Stomach (tissue), 9 donors: ENCODE results near the gene ANLN. TPM values are rescaled to one million over a fixed set of nuclear protein-coding genes. Genes with fewer than 3 reads are reported as not detected.
"Not testable (repeated sequence)": the region's sequence is repeated elsewhere in the genome, so short reads cannot be mapped to it uniquely, and the experiment has no call there.

ENCODE experiments used
- DNase-seq, 2 donors: peaks; one replicate each; pipeline versions ENCODE4 v3.0.0 to v3.0.0-alpha.2; 2013 to 2019
- H3K27ac ChIP-seq, 5 donors: fragments of 200-600 bp in 4 of 5; sonication (generic) in 4 of 5; one replicate each; pipeline ENCODE4 v1.5.1; 2013 to 2019; ENCODE audit warnings: mild to moderate bottlenecking in 1 of 5, moderate library complexity in 1 of 5
- H3K27me3 ChIP-seq, 3 donors: fragments of 200-600 bp; sonication (generic); one replicate each; pipeline ENCODE4 v1.5.1; 2017 to 2019; ENCODE audit warnings: mixed run types in 1 of 3
- H3K36me3 ChIP-seq, 4 donors: fragments of 200-600 bp; sonication (generic); 1 replicate in 3 of 4; 2 replicates in 1 of 4; pipeline ENCODE4 v1.5.1; 2016 to 2019
- H3K4me1 ChIP-seq, 4 donors: fragments of 200-600 bp; sonication (generic); one replicate each; pipeline ENCODE4 v1.5.1; 2016 to 2019
- H3K4me3 ChIP-seq, 4 donors: fragments of 200-600 bp; sonication (generic) in 3 of 4; one replicate each; pipeline ENCODE4 v1.5.1; 2016 to 2019; ENCODE audit warnings: mild to moderate bottlenecking in 1 of 4
- H3K9me3 ChIP-seq, 4 donors: fragments of 200-600 bp; sonication (generic); one replicate each; pipeline ENCODE4 v1.5.1; 2016 to 2019
- CTCF ChIP-seq, 7 experiments: fragments of 450-650 bp in 4 of 7; fragments of 200-600 bp in 3 of 7; sonication (generic) in 3 of 7; IDR thresholded peaks; one replicate each; pipeline ENCODE4 v1.5.1; 2016 to 2019; ENCODE audit warnings: antibody characterized with exemption in 7 of 7, control low read depth in 2 of 7, mild to moderate bottlenecking in 1 of 7
- EP300 ChIP-seq: sonication (generic); formaldehyde crosslinking; IDR thresholded peaks from one replicate; pipeline ENCODE4 v1.6.1; 2017; ENCODE audit warnings: antibody characterized with exemption
- POLR2A ChIP-seq, 4 donors: fragments of 450-650 bp; IDR thresholded peaks; one replicate each; pipeline ENCODE4 v1.6.1; 2016; ENCODE audit warnings: antibody characterized with exemption in 4 of 4, control low read depth in 2 of 4, mild to moderate bottlenecking in 1 of 4, moderate library complexity in 1 of 4
- POLR2AphosphoS5 ChIP-seq, 3 donors: sonication (generic); formaldehyde crosslinking; IDR thresholded peaks; one replicate each; pipeline ENCODE4 v1.6.1; 2016; ENCODE audit warnings: antibody characterized with exemption in 3 of 3
- WGBS, 5 donors: extraction: QIAGEN DNeasy Blood & Tissue Kit in 3 of 5; methylation state at CpG; one replicate each; pipeline versions ENCODE4 v1.1.5 to v1.1.7; 2013 to 2018; 5-methylcytosine and 5-hydroxymethylcytosine counted together
- intact Hi-C: fragments of 100-400 bp; cut with DNase I; formaldehyde crosslinking; loops from one replicate; pipeline ENCODE4 v1.15.1; 2023; ENCODE audit warnings: low total_unique reads
- polyA plus RNA-seq, 3 donors: library from polyadenylated mRNA; stranded (reverse); fragments of 200-250 nt; gene quantifications; one replicate each; pipeline ENCODE4 v1.2.3, GENCODE V29; 2013
- total RNA-seq, 5 donors: library from RNA; depleted of rRNA; stranded (reverse); fragments of >200 nt; gene quantifications; one replicate each; pipeline versions ENCODE4 v1.1.0 to v1.2.3, GENCODE V29; 2014 to 2016
- donor health status: healthy with polysubstance abuse.
- donor health status: Bipolar disorder and iron deficiency.
- donor health status: healthy.

The ANLN gene
- total and polyA plus RNA-seq, 8 donors, result 3.5 to 25.2 (median 12.6) TPM

- Histone ChIP-seq H3K36me3 (no peaks in the 10 kb centered on the region), H3K9me3 (no peaks in the 10 kb centered on the region), H3K4me3 (no peak overlapping the region), H3K4me1 (no peaks in the 10 kb centered on the region), H3K27ac (no peak overlapping the region), H3K27me3 (no peaks in the 10 kb centered on the region)
- 53 to 79% (median 58%) methylated on average over 2 of the region's 2 CpGs for WGBS, 5 donors
- intact Hi-C loops, result no loop called here
- TF ChIP-seq CTCF (IDR thresholded peaks at IDR 0.05) (no peak), EP300 (no peak), POLR2AphosphoS5 (IDR thresholded peaks at IDR 0.05) (no peak), POLR2A (IDR thresholded peaks at IDR 0.05) (no peak)
- DNase-seq, result no peak
These were observed 9.7 kb upstream of the ANLN start for GRCh38 chr7:36379831-36380504.

- Histone ChIP-seq H3K4me3 (no peak overlapping the region), H3K4me1 (no peaks in the 10 kb centered on the region), H3K27me3 (no peaks in the 10 kb centered on the region), H3K36me3 (no peaks in the 10 kb centered on the region), H3K27ac (no peak overlapping the region), H3K9me3 (no peaks in the 10 kb centered on the region)
- TF ChIP-seq POLR2AphosphoS5 (IDR thresholded peaks at IDR 0.05) (no peak), POLR2A (IDR thresholded peaks at IDR 0.05) (no peak), EP300 (no peak), CTCF (IDR thresholded peaks at IDR 0.05) (no peak)
- DNase-seq, result no peak
- intact Hi-C loops, result no loop called here
- 80 to 98% (median 96%) methylated on average over 2 of the region's 2 CpGs for WGBS, 5 donors
These were observed 8.6 kb upstream of the ANLN start for GRCh38 chr7:36381056-36381455.

GRCh38 chr7:36383284-36383683 lies 6.4 kb upstream of the ANLN start:
- H3K36me3 ChIP-seq, H3K4me3 ChIP-seq, H3K27me3 ChIP-seq, H3K27ac ChIP-seq, intact Hi-C loops, DNase-seq, H3K4me1 ChIP-seq, H3K9me3 ChIP-seq: not testable (repeated sequence)
- 92 to 97% (median 95%) methylated on average over 3 of the region's 3 CpGs for WGBS, 5 donors

- H3K4me3 ChIP-seq, H3K27me3 ChIP-seq, intact Hi-C loops, H3K9me3 ChIP-seq, DNase-seq, H3K27ac ChIP-seq, H3K36me3 ChIP-seq: not testable (repeated sequence)
- 92 to 96% (median 92%) methylated on average over 3 of the region's 3 CpGs for WGBS, 5 donors
- peaks cover 9 to 26% (median 20%) of the 10 kb centered on the region in 4 donors for H3K4me1 ChIP-seq
These were observed 4.0 kb upstream of the ANLN start for GRCh38 chr7:36385646-36386045.

- Histone ChIP-seq H3K9me3 (no peaks in the 10 kb centered on the region), H3K4me1 (peaks cover 11 to 41% (median 32%) of the 10 kb centered on the region in 4 donors), H3K36me3 (no peaks in the 10 kb centered on the region), H3K27me3 (no peaks in the 10 kb centered on the region), H3K27ac (peak overlapping the region in 4 of 5 donors; percentile 84 to 88 (median 86)), H3K4me3 (no peak overlapping the region)
- TF ChIP-seq POLR2AphosphoS5 (IDR thresholded peaks at IDR 0.05) (no peak), CTCF (IDR thresholded peaks at IDR 0.05) (no peak), EP300 (no peak), POLR2A (IDR thresholded peaks at IDR 0.05) (no peak)
- peak in 1 of 2 donors; percentile 69 for DNase-seq
- WGBS, 5 donors, result 35 to 50% (median 41%) methylated on average over 7 of the region's 7 CpGs
- intact Hi-C loops, result no loop called here
These were observed 2.0 kb upstream of the ANLN start for GRCh38 chr7:36387435-36388231.
